Middle frontal gyrus (tissue), 1 donor: ENCODE results near the gene WDR49.

ENCODE experiments used
- DNase-seq: peaks from one replicate; pipeline ENCODE4 v3.0.0-alpha.2; 2015; ENCODE audit warnings: low spot score; ENCODE audit errors: extremely low spot score

The WDR49 gene

DNA sequence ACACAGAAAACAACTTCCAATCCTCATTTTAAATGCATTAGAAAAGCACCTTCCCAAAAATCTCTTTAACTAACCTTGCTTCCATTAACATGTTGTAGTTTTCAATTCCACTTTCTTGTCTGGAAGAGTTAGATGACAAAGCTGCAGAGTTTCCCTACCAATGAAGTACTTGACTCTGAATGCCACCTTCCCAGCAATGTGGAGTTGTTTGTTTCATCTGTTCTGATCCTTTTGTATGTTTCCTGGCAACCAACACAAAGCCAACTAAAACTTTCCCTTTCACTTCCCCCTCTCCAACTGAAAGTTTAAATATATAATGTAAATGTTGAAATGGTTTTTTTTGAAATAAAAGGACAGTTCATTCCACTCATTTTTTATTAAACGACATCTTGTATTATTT, at the start of gene WDR49:
Gene WDR49, minus strand, starts transcription at position 183 of the 400 bp plus-strand sequence. CDS start 517 bp downstream, outside the sequence.
- DNase-seq = no peak

GRCh38 chr3:167700926-167701325, 47.2 kb upstream of the WDR49 start:
- no peak for DNase-seq

DNA sequence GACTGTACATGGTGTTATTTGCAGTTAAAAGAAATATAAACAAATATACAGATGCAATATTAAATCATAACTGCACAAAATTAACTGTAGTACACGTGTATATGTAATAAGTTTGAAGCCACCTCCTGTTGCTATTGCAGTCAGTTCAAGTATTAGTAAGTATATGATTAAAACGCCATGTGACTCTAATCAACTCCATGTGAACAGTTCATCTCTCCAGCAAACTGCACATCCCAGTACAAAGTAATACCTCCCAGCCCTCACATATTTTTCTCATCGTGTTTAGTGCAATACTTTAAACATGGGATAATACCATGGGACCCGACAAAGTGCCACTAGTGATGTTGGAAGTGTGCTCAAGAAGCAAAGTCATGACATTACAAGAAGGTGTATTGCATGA, 46.3 kb upstream of the WDR49 start:
- DNase-seq = no peak

- DNase-seq = no peak
These were observed 40.4 kb upstream of the WDR49 start for GRCh38 chr3:167694121-167694520.

- no peak for DNase-seq
These were observed 37.6 kb upstream of the WDR49 start for GRCh38 chr3:167691366-167691765.

- peak; percentile 63 for DNase-seq
These were observed 30.7 kb upstream of the WDR49 start for GRCh38 chr3:167684388-167684993.

GRCh38 chr3:167679526-167679925, 25.8 kb upstream of the WDR49 start:
- no peak for DNase-seq

GRCh38 chr3:167675848-167676247, 22.1 kb upstream of the WDR49 start:
- DNase-seq = no peak

DNA sequence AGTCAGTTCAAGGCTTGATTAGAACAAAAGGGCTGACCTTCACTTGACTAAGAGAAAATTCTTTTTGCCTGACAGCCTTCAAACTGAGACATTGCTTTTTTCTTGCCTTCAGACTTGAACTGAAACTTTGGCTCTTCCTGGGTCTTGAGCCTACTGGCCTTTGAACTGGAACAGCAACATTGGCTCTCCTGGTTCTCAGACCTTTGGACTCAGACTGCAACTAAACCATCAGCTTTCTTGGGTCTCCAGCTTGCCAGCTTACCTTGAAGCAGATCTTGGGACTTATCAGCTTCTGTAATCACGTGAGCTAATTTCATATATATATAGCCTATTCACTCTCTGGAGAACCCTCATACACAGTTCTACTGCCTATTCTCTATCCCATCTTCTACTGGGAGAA, 19.5 kb upstream of the WDR49 start:
- no peak for DNase-seq

GRCh38 chr3:167671878-167672427, 18.2 kb upstream of the WDR49 start:
- DNase-seq = no peak

- no peak for DNase-seq
These were observed 16.0 kb upstream of the WDR49 start for GRCh38 chr3:167669699-167670098.

DNA sequence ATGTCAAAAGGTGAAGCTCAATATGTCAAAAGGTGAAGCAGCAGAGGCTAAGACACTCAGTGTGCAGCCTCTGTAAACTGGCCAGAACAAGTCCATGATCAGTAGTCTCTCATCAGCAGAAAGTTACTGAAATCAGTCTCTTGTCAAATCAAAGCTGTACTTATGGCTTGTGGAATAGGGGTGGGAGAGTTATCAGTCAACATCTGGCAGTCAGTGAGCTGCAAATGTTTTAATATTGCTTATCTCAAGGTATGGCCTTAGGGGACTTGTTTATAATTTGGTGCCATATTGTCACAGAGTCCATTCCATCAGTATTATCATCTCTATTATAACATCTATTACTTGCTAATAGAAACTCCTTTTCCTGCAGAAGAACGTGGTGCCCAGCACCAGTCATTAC, 14.9 kb upstream of the WDR49 start:
- no peak for DNase-seq

DNA sequence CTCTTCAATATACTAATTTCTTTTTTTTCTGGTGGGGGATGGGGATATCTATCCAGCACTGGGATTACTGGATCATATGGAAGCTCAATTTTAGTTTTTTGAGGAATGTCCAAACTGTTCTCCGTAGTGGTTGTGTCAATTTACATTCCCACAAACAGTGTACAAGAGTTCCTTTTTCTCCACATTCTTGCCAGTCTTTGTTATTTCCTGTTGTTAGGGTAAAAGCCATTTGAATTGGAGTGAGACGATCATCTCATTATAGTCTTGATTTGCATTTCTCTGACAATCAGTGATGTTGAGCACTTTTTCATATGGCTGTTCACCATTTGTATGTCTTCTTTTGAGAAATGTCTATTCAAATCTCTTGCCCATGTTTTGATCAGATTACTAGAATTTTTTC, 12.8 kb upstream of the WDR49 start:
- DNase-seq = no peak

- DNase-seq = no peak
These were observed 9.2 kb upstream of the WDR49 start for GRCh38 chr3:167662919-167663400.

DNA sequence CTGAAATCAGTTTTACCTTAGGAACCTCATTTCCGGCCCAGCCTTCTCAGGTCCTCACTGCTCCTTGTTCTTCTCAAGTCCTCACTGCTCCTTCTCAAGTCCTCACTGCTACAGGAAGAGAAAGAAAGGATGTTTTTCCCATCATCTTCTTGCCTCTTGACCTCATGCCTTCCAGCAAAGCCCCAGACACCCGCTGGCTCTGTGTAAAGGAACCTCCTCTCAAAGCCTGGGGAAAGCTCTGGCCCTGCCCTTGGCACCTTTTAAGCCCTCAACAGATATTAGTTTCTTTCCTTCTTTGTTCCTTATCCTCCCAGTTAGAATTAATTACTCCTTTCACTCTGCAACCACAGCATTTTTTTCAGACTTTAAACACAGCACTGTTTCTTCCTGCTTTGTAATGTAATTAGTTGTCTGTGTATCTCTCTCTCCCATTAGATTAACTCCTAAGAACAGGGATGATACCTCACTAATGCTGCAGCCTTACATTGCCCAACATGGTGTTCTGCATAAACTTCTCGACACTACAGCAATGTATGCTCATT, 4.0 kb upstream of the WDR49 start:
- DNase-seq = no peak

- no peak for DNase-seq
These were observed 3.1 kb upstream of the WDR49 start for GRCh38 chr3:167656821-167657220.

DNA sequence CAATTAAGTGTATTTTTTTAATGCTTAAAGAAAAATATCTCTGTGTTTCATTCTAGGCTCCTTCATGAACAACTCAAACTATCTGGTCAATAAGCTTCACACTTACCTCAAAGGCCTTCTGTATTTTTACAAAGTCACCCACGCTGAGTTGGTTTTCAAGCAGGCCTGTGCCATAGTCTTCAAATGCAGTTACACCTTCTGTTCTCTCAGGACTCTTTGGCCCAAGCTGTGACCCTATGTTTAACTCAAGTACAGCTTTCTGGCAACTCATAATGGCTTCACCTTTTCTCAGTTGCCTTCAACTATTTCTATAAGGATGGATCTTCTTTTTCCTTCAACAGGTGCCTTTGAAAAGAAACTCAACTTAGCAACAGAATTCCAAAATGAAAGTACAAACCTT, 587 bp downstream of the WDR49 start:
- no peak for DNase-seq

DNA sequence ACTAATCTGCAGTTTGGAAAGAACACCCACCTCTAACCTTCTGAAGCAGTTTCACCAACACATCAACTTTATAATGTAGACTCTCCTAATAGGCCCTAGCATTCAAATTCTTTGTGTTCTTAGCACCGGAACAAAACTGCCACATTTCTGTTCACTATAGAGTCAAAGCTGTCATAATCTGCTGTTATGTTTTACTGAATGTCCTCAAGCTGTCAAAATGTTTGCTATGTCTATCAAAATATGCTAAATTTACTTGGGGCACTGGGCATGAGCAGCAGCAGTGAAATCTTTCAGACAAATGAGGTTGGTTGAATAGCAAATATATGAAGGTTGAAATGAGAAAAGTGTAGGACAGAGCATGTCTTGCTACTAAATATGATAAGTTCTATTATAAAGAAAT, 1.9 kb downstream of the WDR49 start:
- no peak for DNase-seq

- DNase-seq = no peak
These were observed 3.3 kb downstream of the WDR49 start for GRCh38 chr3:167650459-167650858.

- DNase-seq = no peak
These were observed 4.0 kb downstream of the WDR49 start for GRCh38 chr3:167649746-167650145.

GRCh38 chr3:167644611-167645010, 9.1 kb downstream of the WDR49 start:
- no peak for DNase-seq

- DNase-seq = no peak
These were observed 22.3 kb downstream of the WDR49 start for GRCh38 chr3:167631471-167631870.

- DNase-seq = no peak
These were observed 27.3 kb downstream of the WDR49 start for GRCh38 chr3:167626490-167626889.
